Astrocyte (in vitro differentiated cells and primary cell): Measurements from ENCODE around the gene HSPA4.

Experiments used
- EZH2 ChIP-seq: IDR thresholded peaks from 2 replicates; pipeline ENCODE4 v1.6.1; 2012; ENCODE audit warnings: mild to moderate bottlenecking, low read length, inconsistent platforms; ENCODE audit not compliant: insufficient read depth
- TF ChIP-seq, protein P1 (sequence below): IDR thresholded peaks from 2 replicates; pipeline ENCODE4 v1.5.1; 2011; ENCODE audit warnings: low read depth, mild to moderate bottlenecking, inconsistent platforms, low read length, moderate library complexity; ENCODE audit not compliant: insufficient read depth

DNA sequence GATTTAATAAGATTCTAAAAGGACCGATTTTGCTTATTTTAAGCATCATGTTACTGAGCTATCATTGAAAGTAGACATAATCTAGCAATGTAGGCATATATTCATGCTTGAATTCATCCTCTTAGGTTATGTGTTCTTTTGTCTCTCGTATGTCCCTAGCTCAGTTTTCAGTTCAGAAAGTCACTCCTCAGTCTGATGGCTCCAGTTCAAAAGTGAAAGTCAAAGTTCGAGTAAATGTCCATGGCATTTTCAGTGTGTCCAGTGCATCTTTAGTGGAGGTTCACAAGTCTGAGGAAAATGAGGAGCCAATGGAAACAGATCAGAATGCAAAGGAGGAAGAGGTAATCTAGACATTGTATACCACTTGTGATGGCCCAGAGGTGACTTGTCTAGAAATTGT is 39.2 kb downstream of the HSPA4 start:
- TF ChIP-seq EZH2: no peak
- TF ChIP-seq, protein P1, sequence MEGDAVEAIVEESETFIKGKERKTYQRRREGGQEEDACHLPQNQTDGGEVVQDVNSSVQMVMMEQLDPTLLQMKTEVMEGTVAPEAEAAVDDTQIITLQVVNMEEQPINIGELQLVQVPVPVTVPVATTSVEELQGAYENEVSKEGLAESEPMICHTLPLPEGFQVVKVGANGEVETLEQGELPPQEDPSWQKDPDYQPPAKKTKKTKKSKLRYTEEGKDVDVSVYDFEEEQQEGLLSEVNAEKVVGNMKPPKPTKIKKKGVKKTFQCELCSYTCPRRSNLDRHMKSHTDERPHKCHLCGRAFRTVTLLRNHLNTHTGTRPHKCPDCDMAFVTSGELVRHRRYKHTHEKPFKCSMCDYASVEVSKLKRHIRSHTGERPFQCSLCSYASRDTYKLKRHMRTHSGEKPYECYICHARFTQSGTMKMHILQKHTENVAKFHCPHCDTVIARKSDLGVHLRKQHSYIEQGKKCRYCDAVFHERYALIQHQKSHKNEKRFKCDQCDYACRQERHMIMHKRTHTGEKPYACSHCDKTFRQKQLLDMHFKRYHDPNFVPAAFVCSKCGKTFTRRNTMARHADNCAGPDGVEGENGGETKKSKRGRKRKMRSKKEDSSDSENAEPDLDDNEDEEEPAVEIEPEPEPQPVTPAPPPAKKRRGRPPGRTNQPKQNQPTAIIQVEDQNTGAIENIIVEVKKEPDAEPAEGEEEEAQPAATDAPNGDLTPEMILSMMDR: no peak
